Ovary (tissue), 9 donors: ENCODE measurements around the gene TRIM26. TPM values are rescaled to one million over a fixed set of nuclear protein-coding genes. Genes with fewer than 3 reads are reported as not detected.

Experiments used
- DNase-seq, 5 donors: peaks; one replicate each; pipeline ENCODE4 v3.0.0-alpha.2; 2019 to 2020
- H3K27ac ChIP-seq, 2 donors: fragments of 200-600 bp; one replicate each; pipeline versions ENCODE4 v1.5.1 to v1.8.0; 2019 to 2022
- H3K27me3 ChIP-seq: fragments of 200-600 bp; one replicate; pipeline ENCODE4 v1.8.0; 2022
- H3K36me3 ChIP-seq: fragments of 200-600 bp; sonication (generic); one replicate; pipeline ENCODE4 v1.5.1; 2019
- H3K4me1 ChIP-seq: one replicate; pipeline ENCODE4 v1.8.1; 2013; ENCODE audit warnings: mild to moderate bottlenecking, moderate library complexity; ENCODE audit not compliant: insufficient read depth
- H3K4me3 ChIP-seq: fragments of 200-600 bp; sonication (generic); one replicate; pipeline ENCODE4 v1.5.1; 2017
- H3K9me3 ChIP-seq, 2 donors: fragments of 200-600 bp in 1 of 2; sonication (generic) in 1 of 2; one replicate each; pipeline versions ENCODE4 v1.5.1 to v1.8.1; 2013 to 2019; ENCODE audit warnings: mild to moderate bottlenecking in 1 of 2, moderate library complexity in 1 of 2
- CTCF ChIP-seq, 3 donors: fragments of 450-650 bp in 2 of 3; fragments of 200-600 bp in 1 of 3; IDR thresholded peaks; one replicate each; pipeline versions ENCODE4 v1.5.1 to v1.8.0; 2016 to 2022; ENCODE audit warnings: antibody characterized with exemption in 3 of 3, mild to moderate bottlenecking in 1 of 3
- EP300 ChIP-seq: sonication (generic); formaldehyde crosslinking; IDR thresholded peaks from one replicate; pipeline ENCODE4 v1.6.1; 2017; ENCODE audit warnings: antibody characterized with exemption
- POLR2A ChIP-seq: fragments of 450-650 bp; IDR thresholded peaks from one replicate; pipeline ENCODE4 v1.6.1; 2017; ENCODE audit warnings: antibody characterized with exemption, mild to moderate bottlenecking, moderate library complexity
- WGBS, 3 donors: extraction: QIAGEN DNeasy Blood & Tissue Kit in 1 of 3; methylation state at CpG; one replicate each; pipeline versions ENCODE4 v1.1.5 to v1.1.7; 2013 to 2017; 5-methylcytosine and 5-hydroxymethylcytosine counted together
- intact Hi-C, 4 donors: fragments of 100-400 bp; cut with DNase I; formaldehyde crosslinking; loops; one replicate each; pipeline versions ENCODE4 v1.11.0 to v1.15.1; 2022 to 2023
- polyA plus RNA-seq, 2 donors: library from polyadenylated mRNA; stranded (reverse); fragments of 200-250 nt in 1 of 2; fragments of 350-450 nt in 1 of 2; fragmentation: Illumina TruSeq in 1 of 2; extraction: RNeasy Lipid Tissue Mini Kit (QIAGEN cat#74804) in 1 of 2; gene quantifications; one replicate each; pipeline ENCODE4 v1.2.3, GENCODE V29; 2013 to 2014
- total RNA-seq, 7 donors: library from RNA; depleted of rRNA in 2 of 7; stranded (reverse); fragments of >200 nt in 2 of 7; fragmentation: NEBNext Ultra II Directional in 3 of 7; extraction: Animal tissue kit (Norgen Biotek cat#: 25700) in 3 of 7; gene quantifications; one replicate each; pipeline versions ENCODE4 v1.1.0 to v1.2.4, GENCODE V29; 2016 to 2023
- donor health status: DM: no; HTN: no; CAD: no; lungs with moderate emphysema.
- donor health status: DM: no; HTN: no; CAD: no.
- donor health status: Bipolar disorder and iron deficiency.
- donor health status: DM: yes; HTN: yes; CAD: no.
- donor health status: DM: no; HTN: no; CAD: no.
- donor health status: DM: yes; HTN: yes; CAD: no.

Gene TRIM26
- total and polyA plus RNA-seq, 9 donors = 15.3 to 35.8 (median 29.0) TPM

- no peak for DNase-seq
- Histone ChIP-seq H3K9me3 (no peaks in the 10 kb centered on the region), H3K4me3 (no peak overlapping the region), H3K36me3 (no peaks in the 10 kb centered on the region), H3K4me1 (no peaks in the 10 kb centered on the region), H3K27ac (no peak overlapping the region), H3K27me3 (no peaks in the 10 kb centered on the region)
- TF ChIP-seq EP300 = no peak
- no peak for TF ChIP-seq CTCF (IDR thresholded peaks at IDR 0.05)
- no peak for TF ChIP-seq POLR2A
- intact Hi-C loops = no loop called here
- WGBS, 3 donors = 36 to 63% (median 60%) methylated on average over 12 of the region's 12 CpGs
Measured at GRCh38 chr6:30154709-30155519, 58.3 kb downstream of the TRIM26 start.

GRCh38 chr6:30154061-30154460 lies 59.1 kb downstream of the TRIM26 start:
- no peak overlapping the region for H3K27ac ChIP-seq
- TF ChIP-seq CTCF (IDR thresholded peaks at IDR 0.05) = no peak
- intact Hi-C loops = no loop called here
- no peaks in the 10 kb centered on the region for H3K9me3 ChIP-seq
- DNase-seq = no peak
- 61 to 81% (median 72%) methylated on average over 17 of the region's 17 CpGs for WGBS, 3 donors
- H3K36me3 ChIP-seq = no peaks in the 10 kb centered on the region
- H3K4me3 ChIP-seq = no peak overlapping the region
- no peaks in the 10 kb centered on the region for H3K4me1 ChIP-seq
- H3K27me3 ChIP-seq = no peaks in the 10 kb centered on the region

DNA sequence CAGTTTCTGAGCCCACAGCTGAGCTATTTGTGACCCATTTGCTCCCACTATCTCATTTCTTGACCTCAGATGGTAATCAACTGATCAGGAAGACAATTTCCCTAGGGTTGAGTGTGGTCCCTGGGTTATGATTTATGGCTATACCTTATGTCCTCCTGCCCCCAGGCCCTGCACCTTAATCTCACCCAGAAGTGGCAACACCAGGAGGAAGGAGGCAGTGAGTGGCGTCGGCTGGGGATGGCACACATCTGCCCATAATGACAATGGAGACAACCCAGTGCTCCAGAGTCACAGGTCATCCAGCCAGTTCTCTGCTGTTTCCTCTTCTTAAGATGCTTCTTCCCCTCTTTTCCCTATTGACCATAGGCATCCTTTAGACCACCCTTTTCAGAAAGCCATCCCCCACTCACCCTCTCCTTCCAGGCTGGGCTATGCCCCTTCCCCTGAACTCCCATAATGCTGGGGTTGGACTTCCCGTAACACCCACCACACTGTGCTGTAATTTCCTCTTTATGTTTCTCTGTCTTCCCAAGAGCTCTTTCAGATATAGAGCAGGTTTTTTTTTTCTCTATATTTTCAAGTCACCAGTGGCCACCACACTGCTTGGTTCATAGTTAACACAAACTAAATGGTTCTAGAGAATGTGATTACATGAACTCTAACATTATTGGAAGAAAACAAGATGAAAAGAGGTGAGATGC lies 60.1 kb downstream of the TRIM26 start:
- Histone ChIP-seq H3K27ac (no peak overlapping the region), H3K9me3 (no peaks in the 10 kb centered on the region), H3K36me3 (no peaks in the 10 kb centered on the region), H3K4me3 (no peak overlapping the region), H3K27me3 (no peaks in the 10 kb centered on the region), H3K4me1 (no peaks in the 10 kb centered on the region)
- 76 to 88% (median 86%) methylated on average over 3 of the region's 3 CpGs for WGBS, 3 donors
- TF ChIP-seq POLR2A = no peak
- TF ChIP-seq EP300 = no peak
- no peak for TF ChIP-seq CTCF (IDR thresholded peaks at IDR 0.05)
- no peak for DNase-seq
- intact Hi-C loops = no loop called here

DNA sequence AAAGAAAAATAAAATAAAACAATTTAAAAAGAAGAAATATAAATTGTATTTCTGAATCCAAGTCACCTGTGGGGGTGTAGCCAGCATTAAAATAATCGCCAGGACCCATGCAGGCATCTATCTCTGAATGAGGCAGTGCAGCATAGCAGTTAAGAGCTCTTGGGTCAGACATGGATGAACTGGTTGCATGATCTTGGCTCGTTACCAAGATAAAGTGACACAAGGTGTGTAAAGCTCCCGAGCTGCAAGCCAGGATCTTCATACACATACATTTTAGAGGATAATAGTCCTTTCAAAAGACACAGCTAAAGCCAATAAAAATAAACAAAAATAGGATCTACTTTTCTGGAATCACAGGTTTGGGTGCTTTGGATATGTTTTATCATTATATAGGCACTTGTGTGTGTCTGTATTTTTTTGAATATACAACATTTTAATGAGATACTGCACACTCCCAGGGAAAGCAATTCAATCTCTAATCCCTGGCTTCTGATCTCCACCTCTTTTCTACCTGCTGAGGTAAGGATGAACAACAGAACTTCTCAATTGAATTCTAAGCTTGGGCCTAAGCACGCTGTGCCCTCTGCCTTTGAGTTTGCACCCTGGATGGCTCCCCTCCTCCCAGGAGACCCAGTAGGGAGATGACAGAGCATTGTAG lies 61.1 kb downstream of the TRIM26 start:
- Histone ChIP-seq H3K4me3 (no peak overlapping the region), H3K27me3 (no peaks in the 10 kb centered on the region), H3K36me3 (no peaks in the 10 kb centered on the region), H3K27ac (no peak overlapping the region), H3K4me1 (no peaks in the 10 kb centered on the region), H3K9me3 (no peaks in the 10 kb centered on the region)
- WGBS, 3 donors = 55 to 65% (median 56%) methylated on average over 4 of the region's 4 CpGs
- no peak for DNase-seq
- intact Hi-C loops = no loop called here
- TF ChIP-seq POLR2A = no peak
- TF ChIP-seq CTCF (IDR thresholded peaks at IDR 0.05) = no peak
- no peak for TF ChIP-seq EP300
